ENCODE data around the gene CYP2W1.
"Not testable (repeated sequence)": the region's sequence is repeated elsewhere in the genome, so short reads cannot be mapped to it uniquely, and the experiment has no call there.

CYP2W1 gene, protein sequence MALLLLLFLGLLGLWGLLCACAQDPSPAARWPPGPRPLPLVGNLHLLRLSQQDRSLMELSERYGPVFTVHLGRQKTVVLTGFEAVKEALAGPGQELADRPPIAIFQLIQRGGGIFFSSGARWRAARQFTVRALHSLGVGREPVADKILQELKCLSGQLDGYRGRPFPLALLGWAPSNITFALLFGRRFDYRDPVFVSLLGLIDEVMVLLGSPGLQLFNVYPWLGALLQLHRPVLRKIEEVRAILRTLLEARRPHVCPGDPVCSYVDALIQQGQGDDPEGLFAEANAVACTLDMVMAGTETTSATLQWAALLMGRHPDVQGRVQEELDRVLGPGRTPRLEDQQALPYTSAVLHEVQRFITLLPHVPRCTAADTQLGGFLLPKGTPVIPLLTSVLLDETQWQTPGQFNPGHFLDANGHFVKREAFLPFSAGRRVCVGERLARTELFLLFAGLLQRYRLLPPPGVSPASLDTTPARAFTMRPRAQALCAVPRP

DNA sequence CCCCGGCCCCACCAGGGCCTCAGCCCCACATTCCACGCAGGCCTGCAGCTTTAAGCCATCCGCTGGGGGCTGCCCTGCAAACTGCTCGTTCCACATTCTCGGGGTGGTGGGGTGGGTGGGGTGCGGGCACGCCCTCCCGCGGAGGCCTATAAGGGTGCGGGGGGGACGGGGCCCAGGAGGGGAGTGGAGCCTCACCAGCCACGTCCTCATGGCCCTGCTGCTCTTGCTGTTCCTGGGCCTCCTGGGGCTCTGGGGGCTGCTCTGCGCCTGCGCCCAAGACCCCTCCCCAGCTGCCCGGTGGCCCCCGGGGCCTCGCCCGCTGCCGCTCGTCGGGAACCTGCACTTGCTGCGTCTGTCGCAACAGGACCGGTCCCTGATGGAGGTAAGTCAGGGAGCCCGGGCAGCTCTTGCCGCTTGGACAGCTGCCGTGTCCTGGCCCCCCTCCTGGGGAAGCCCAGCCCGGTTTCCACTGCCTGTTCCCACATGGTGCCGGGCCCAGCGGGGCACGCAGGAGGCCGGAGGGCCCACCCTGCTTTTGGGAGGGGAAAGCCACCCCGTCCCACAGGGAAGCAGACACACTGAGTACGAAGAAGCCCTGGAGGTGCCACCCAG, at the start of gene CYP2W1:
CYP2W1 (plus strand) TSS at position 178 of the 612 bp plus-strand sequence; CDS start at position 209, 31 bp downstream.
- DNase-seq (ENCODE audit: low read depth in 2 of 2), result no peak

DNA sequence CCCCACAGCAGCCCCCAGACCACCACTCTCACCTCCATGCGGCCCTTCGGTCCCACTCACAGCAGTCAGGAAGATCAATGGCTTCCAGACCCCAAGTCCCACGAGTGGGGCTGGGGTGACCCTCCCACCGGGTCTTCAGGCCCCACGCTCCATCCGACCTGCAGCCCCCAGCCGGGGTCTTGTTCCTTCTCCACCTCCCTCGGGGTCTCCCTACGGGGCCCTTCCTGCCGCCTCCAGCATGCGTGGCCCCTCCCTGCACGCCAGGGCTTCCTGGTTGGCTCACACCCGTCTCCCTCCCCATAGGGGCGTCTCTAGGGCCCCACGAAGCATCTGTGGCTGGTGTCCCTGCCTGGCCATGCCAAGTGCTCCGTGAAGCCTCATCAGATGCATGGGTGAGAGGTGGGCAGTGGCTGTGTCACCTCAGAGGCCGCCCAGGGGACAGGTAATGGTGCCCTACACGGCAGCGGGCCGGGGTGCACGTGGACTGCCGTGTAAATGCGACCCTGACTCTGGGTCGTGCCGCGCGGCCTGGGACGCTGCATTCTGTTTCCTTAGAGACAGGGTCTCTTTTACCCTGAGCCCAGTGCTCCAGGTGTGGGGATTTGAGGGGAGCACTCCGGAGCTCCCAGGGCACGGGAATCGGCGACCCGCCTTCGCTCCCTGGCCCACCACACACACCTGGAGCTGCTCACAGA, 48.4 kb upstream of the CYP2W1 start:
- DNase-seq (ENCODE audit: low read depth in 2 of 2), result no peak

DNA sequence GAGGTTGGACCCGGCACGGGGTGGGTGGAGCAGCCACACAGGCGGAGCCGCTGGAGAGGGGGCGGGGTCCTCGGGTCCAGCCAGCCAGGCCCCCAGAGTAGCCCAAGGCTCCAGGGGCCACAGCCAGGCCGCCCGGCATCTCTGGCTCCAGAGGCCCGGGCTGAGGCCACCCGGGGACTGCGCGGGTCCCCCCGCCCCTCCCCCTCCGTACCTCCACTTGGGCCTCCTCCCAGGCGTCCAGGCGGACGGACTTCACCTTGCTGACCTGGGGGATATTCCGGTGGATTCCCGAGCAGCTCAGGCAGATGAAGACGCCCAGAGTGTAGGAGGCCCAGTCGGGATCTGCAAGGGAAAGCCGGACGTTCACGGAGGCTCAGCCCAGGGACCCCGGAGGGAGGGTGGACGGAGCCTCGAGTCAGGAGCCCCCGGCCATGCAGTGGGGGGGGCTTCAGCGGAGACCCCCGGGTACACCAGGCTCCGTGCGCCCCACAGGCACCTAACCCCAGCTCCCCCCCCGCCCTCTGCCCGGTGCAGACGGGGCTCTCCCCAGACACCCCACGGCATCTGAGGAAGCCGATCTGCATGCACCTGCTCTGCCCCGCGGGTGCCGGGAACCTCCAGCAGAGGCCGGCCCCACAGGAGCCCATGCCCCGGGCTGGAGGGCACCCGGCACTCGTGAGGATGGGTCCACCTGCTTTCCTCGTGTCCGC, 47.7 kb upstream of the CYP2W1 start:
- no peak for DNase-seq (ENCODE audit: low read depth in 2 of 2)

DNA sequence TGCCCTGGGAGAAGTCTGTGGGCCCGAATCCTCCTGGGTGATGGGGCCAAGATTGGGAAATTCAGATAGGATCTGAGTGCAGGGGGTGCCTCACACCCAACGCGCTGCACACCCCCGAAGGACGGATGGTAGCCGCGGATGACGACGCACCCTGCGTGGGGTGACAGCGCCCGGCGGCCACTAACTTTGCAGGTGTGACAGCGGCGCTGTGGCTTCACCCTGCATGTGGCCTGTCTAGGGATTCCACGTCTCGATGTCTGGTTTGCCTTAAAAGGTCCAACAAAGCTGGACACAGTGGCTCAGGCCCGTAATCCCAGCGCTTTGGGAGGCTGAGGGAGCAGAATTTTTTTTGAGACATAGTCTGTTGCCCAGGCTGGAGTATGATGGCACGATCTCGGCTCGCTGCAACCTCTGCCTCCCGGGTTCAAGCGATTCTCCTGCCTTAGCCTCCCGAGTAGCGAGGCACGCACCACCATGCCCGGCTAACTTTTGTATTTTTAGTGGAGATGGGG, 47.1 kb upstream of the CYP2W1 start:
- DNase-seq (ENCODE audit: low read depth in 2 of 2), result no peak

DNA sequence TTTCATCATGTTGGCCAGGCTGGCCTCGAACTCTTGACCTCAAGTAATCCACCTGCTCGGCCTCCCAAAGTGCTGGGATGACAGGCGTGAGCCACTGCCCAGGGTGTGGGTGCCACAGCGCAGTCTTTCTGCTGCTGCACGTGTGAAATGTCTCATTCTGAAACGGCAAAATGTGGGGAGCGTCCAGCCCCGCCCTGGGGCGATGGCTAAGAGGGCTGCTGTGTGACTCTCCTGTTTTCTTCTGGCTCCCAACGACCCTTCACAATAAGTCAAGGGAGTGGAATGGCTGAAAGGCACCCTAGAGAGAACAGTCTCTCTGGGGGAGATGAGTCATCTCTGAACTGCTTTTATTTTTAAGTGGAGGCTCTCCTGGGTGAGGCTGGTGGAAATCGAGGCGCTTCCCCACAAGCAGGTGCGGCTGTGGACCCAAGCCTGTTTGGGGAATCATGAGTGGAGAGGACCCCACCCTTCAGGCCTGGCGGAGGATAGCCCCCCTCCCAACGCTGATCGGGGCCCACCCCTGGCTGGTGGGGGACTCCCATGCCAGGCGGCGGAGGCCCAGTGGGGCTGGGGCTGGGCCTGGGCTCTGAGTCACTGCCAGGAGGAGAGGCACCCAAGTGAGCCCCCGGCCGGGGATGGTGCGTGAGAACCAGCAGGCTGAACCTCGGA, 46.5 kb upstream of the CYP2W1 start:
- no peak for DNase-seq (ENCODE audit: low read depth in 2 of 2)

DNA sequence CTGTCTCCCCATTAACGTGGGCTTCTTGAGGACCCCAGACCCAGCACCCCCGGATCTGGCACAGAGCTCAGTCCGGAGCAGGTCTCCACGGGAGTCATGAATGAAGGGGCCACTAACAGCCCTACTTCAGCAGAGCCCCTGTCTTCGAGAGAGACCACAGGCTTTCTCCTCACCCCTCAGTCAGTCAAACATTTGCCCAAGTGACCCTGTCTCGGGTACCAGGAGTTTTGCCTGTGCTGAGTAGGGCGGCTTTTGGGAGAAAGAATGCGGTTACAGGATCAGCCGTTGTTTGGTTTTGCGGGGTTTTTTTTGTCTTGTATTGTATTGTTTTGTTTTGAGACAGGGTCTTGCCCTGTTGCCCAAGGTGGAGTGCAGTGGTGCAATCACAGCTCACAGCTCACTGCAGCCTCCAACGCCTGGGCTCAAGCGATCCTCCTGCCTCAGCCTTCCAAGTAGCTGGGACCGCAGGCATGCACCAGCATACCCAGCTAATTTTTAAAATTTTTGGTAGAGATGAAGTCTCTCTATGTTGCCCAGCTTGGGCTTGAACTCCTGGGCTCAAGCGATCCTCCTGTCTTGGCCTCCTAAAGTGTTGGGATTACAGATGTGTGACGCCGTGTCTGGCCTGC, 45.0 kb upstream of the CYP2W1 start:
- no peak for DNase-seq (ENCODE audit: low read depth in 2 of 2)

DNA sequence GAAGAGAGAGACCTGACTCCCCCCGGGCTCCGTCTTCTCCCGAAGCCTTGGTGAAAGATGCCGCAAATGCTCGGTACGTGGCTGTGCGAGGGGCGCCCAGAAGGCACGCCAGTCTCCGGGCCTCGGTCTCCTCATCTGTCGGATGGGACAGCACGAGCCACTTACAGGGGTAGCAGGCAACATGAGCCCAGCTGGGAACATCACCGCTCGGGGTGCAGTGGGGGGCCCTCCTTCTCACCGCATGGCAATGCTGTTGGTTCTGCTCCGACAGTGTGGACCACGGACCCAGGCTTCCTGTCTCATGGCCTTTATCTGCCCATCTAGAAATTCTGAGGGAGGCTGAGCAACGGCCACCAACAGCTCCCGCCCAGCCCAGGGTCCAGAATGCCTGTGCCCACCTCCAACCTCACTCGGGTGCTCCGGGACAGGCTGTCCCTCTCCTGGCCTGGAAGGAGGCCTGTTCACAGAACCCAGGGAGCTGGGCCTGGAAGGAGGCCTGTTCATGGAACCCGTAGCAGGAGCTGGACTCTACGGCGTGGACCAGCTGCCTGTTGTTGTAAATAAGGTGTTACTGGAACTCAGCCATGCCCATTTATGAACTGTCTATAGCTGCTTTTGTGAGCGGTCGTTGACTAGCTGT, 44.3 kb upstream of the CYP2W1 start:
- no peak for DNase-seq (ENCODE audit: low read depth in 2 of 2)

DNA sequence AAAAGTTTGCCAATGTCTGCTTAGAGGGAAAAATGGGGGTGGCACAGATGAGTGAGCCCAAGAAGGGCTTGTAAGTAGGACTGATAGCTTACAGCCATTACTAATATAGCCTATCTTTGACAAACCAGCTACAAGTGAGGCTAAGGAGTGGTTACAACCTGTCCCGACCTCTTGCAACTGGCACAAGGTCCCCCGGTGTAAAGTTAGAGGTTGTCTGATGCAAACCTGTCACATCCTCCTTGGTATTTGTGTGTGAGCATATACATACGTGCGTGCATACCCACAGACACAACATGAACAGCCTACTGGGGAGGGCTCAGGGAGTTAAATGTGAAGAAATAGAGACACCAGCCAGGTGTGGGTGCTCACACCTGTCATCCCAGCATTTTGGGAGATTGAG, 43.1 kb upstream of the CYP2W1 start:
- DNase-seq (ENCODE audit: low read depth in 2 of 2), result no peak

DNA sequence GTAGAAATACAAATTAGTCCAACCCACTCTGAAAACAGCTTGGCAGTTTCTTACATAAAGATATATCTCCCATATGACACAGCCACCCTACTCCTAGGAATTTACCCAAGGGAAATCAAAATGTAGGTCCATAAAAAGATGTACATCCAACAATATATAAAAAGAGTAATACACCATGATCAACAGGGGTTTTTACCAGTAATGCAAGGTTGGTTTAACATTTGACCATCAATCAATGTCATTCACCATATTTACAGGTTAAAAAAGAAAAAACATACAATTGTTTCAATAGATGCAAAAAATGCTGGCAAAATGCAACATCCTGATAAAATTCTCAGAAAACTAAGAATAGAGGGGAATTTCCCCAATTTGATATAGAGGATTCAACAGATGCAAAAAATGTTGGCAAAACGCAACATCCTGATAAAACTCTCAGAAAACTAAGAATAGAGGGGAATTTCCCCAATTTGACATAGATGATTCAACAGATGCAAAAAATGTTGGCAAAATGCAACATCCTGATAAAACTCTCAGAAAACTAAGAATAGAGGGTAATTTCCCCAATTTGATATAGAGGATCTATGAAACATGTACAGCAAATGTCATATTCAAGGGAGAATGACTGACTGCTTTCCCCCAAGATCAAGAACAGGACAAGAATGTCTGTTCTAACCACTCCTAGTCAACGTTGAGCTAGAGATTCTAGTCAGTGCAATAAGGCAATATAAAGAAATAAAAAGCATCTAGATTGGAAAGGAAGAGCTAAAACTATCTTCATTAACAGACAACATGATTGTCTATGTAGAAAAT, 42.2 kb upstream of the CYP2W1 start:
- DNase-seq (ENCODE audit: low read depth in 2 of 2), result no peak

DNA sequence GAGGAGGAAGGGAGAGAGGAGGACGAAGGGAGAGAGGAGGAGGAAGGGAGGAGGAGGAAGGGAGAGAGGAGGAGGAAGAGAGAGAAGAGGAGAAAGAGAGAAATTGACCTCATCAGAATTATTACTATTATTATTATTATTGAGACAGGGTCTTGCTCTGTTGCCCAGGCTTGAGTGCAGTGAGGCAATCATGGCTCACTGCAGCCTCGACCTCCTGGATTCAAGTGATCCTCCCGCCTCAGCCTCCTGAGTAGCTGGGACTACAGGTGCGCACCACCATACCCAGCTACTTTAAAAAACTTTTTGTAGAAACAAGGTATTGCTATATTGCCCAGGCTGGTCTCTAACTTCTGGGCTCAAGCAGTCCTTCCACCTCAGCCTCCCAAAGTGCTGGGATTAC, 39.2 kb upstream of the CYP2W1 start:
- not testable (repeated sequence) for DNase-seq (ENCODE audit: low read depth in 2 of 2)

DNA sequence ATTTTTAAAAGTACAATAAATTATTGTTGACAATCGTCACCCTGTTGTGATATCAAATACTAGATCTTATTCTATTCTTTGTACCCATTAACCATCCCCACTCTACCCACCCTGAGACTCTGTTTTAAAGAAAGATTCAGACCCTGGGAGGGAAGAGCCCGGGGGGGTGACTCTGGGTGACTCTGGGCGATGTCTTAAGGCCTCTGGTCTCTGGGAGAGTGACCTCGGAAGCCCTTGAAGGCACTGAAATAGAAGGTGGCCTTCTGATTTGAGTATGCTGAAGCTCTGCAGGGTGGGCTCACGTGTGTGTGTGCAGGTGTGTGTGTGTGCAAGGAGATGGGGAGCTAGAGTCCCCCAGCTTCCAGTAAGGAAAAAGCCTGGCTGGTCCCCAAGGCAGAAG, 38.2 kb upstream of the CYP2W1 start:
- no peak for DNase-seq (ENCODE audit: low read depth in 2 of 2)

DNA sequence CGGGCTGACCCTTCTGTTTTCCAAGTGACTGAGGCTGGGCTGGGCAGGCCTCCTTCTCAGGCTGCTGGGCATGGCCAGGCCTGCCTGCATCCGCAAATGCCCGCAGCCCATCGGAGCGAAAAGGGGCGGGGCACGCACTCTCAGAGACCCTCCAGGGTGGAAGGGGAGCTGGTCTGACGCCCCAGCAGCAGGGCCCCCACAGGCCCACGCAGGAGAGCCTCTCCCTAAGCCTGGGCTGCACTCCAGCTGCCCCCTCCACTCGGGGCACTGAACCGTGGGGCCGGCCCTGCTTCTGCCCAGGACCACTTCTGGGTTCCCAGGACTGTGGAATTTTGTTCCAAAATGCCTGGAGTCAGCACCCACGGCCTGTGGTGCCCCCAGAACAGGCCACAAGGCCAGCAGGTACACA, 37.8 kb upstream of the CYP2W1 start:
- no peak for DNase-seq (ENCODE audit: low read depth in 2 of 2)

DNA sequence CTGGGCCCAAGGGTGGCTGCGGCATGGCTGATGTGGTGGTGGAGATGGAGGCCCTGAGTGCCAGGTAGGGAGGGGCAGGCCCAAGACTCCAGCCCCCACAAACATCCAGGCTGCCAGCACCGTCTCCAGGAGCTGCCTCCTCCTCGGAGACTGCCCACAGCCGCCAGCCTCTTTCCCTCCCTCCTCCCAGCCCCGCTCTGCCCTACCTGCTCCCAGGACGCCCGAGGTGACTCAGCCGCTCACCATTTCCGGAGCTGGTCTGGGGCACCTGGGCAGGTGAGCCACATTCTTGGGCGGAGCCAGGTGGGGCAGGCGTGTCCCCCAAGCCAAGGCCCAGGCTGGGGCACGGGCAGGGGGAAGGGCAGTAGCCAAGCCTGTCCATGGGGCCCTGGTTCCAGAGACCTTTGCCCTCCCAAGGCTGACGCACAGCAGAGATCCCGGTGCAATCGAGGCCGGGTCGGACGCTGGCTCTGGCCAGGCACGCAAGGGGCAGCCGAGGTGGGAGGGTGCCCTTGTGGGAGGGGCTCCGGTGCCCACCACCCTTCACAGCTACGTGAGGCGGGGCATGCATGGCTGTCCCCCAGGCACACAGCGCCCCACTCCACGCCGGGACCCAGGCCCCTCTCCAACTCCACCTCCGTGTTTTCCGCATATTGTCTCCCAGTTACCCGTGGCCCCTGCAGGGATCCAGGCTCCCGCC, 37.3 kb upstream of the CYP2W1 start:
- no peak for DNase-seq (ENCODE audit: low read depth in 2 of 2)

DNA sequence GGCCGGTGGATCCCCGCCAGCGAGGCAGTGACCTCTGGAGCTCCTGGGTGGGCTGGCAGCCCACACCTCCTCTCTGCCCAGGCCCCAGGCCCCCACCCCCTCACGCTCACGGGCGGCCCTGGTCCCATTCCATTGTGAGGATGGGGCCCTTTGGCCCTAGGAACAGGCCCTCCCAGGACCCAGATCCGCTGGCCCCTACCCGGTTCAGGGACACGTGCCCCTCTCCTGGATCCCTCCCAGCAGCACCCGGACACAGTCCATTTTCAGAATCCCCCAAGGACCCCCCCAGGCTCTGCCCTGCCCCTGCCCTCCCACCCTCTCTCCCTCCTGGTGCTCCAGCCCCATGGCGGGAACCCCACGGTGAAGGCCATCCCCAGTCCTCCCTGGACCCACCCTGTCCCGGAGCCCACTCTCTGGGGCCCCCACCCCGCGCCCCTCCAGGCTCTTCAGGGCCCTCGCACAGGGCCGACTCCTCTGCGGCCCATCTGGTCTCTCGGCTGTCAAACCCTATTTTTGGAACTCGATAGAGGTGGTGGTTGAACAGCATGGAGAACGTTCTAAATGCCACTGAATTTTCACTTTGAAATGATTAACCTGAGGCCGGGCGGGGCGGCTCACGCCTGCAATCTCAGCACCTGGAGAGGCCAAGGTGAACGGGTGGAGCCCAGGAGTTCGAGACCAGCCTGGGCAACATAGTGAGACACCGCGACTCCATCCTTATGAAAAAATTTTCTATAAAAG, 36.6 kb upstream of the CYP2W1 start:
- DNase-seq (ENCODE audit: low read depth in 2 of 2), result no peak

DNA sequence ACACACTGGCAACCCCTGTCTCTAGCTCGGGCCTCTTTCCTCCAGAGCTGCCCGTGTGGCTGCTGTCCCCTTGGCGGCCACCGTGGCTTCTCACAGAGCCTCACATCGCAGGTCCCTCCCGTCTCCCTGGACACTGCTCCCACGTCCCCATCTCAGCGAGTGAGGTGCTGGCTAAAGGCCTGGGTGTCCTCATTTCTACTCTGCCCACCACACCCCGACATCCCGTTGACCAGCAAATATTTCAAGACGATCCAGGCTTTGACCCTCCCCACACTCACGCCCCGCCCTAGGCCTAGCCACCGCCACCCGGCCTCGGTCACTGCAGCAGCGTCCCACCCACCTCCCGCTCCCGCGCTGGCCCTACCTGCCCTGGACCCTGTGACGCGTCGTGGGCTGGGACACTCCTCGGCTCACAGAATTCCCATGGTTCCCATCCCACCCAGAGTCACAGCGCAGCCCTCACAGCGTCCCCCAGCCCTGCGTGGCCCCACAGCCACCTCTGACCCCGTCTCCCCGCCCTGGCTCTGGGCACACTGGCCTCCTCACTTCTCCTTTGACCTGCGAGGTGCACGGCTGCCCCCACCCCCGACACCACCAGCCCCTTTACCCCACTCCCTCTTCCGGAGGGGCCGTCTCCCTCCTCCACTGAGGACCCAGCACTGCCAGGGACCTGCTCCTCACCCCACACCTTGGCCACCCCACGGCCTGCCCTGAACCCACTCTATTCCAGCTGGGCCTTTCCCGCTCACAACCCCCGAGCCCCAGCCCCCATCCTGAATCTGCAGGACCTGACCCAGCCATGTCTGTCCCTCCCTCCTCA, 35.4 kb upstream of the CYP2W1 start:
- no peak for DNase-seq (ENCODE audit: low read depth in 2 of 2)

DNA sequence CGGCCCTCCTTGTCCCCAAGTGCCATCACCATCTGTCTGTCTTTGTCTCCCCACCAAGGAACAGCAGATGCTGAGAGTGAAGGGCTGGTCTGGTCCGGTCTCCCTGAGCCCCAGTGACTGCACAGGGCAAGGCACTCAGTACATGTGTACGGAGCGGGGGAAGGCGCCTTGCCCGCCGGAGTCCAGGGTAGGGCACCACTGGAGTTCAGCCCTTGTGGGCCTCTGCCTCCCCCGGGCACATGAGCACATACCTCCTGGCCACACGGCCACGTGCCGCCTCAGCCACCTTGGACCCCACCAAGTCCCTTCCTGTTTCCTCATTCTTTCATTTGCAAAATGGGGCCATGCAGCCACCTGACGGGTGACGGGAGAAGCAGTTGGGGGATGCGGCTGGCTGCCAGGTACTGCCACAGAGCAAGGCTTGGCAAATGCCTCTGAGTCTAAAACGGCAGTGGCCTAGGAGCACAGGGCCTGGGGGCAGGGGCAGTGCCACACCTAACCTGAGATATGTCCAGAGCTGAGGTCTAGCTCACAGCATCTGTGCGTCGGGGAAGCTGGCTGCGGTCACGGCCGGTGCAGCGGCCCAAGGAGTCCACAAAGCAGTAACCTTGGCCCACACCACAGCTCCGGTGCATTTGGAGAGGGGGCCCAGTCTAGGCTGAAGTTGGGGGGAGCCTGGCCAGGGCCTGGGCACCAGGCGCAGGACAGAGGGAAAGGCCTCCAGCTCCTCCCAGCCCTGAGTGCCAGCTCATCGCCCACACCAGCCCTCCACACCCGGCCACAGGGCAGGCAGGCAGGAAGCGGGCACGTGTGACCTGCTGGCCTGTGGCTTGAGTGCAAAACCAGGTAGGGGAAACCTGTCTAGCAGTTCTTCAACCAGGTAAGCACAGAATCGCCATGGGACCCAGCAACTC, 33.7 kb upstream of the CYP2W1 start:
- no peak for DNase-seq (ENCODE audit: low read depth in 2 of 2)
